ENCODE data around the gene DSTN.

- TF ChIP-seq CTCF (IDR thresholded peaks at IDR 0.05) (no peak), POLR2AphosphoS5 (IDR thresholded peaks at IDR 0.05; ENCODE audit: low read depth, low read length) (no peak)
Observed at GRCh38 chr20:17580895-17581294, 11.0 kb downstream of the DSTN start.

Data from Panc1 (cell line).